ENCODE results near the gene RBM5. TPM values are rescaled to one million over a fixed set of nuclear protein-coding genes. Genes with fewer than 3 reads are reported as not detected.
A peak's percentile ranks its signal among the peaks of the same experiment; 100 is the strongest.
"Not testable (repeated sequence)": the region's sequence is repeated elsewhere in the genome, so short reads cannot be mapped to it uniquely, and the experiment has no call there.

The RBM5 gene
- total RNA-seq (2014; rRNA removed; shearing (Covaris generic)), result 18.0 and 37.1 TPM in 2 replicates

GRCh38 chr3:50088725-50089608 lies at the start of gene RBM5:
Gene RBM5 (plus strand): TSS chr3:50088919. CDS start chr3:50090435, 1,516 bp downstream.
- DNase-seq (ENCODE audit: low read depth), result peak; percentile 89

DNA sequence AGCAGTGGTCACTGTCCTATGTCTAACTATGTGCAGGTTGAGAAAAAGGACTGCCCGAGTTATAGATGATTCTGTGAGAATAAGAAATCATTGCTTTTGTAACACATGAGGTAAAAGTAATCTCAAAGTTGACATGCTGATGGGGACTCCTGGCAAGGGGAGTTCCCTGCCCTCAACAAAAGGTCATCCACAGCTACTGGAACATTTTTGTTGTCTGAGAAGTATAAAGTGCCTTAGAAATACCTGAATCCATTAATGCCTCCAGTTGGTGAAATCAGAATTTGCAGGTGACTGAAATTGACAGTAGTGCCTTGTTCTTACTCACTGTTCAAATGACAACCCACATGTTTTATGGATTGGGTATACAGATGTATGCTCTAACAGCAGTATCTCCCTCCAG lies 43.7 kb upstream of the RBM5 start:
- DNase-seq (ENCODE audit: low read depth), result no peak

DNA sequence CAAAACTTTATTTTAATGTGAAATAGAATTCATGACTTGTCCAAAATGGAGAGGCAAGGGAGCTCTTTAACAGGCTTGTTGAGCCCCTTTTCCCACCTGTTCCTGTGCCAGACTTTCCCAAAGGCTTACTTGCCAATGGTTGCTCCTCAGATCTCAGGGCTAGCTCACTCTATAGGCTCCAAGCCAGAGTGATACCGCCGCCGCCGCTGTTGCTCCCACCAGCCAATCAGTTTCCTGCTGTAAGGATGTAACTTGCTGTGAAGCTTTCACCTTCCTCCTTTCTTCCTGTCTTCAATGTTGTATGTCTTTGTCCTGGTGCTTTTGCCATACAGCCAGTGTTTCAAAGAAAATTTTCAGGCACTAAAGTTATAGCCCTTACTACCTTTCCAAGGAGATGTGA lies 41.3 kb upstream of the RBM5 start:
- DNase-seq (ENCODE audit: low read depth), result no peak

DNA sequence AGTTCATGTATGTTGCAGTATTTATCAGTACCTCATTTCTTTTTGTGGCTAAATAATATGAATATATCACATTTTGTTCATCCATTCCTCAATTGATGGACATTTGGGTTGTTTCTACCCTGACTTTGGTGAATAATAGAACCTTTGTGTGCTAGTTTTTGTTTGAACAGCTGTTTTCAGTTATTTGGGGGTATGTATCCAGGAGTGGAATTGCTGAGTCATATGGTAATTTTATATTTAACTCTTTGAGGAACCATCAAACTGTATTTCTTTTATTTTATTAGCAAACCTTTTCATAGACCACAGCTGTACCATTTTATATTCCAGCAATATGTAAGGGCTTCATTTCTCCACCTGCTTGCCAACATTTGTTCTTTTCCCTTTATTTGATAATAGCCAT lies 38.4 kb upstream of the RBM5 start:
- DNase-seq (ENCODE audit: low read depth), result peak; percentile 46

DNA sequence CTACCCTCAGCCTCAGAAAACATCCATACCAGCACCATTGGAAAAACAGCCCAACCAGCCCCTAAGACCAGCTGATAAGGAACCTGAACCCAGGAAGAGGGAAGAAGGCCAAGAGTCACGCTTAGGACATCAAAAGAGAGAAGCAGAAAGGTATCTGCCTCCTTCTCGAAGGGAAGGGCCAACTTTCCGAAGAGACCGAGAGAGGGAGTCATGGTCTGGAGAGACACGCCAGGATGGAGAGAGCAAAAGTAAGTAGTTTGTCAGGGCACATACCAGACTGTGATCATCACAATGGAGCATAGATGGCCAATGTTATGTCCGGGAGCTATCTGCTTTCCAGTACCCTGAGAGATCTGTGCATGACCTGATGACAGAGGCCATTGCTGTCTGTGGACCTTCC lies 31.0 kb upstream of the RBM5 start:
- no peak for DNase-seq (ENCODE audit: low read depth)

- DNase-seq (ENCODE audit: low read depth), result peak; percentile 71
These were observed 20.6 kb upstream of the RBM5 start for GRCh38 chr3:50068134-50068533.

DNA sequence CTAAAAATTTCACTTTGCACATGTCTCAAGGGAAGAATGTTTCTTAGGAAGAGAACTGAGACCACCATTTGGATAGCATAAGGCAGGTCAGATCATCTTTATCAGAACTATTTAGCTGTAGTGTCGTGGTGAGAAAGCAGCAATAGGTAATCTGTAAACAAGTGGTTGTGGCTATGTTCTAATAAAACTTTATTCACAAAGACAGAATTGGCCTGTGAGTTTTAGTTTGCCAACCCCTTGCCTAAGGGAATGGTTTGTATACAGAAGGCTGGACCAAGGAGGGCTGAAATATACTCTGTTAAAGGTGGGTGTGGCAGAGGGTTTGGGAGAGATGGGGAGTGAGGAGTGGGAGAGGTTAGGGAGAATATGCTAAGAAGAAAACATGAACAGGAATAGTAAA lies 10.6 kb upstream of the RBM5 start:
- no peak for DNase-seq (ENCODE audit: low read depth)

DNA sequence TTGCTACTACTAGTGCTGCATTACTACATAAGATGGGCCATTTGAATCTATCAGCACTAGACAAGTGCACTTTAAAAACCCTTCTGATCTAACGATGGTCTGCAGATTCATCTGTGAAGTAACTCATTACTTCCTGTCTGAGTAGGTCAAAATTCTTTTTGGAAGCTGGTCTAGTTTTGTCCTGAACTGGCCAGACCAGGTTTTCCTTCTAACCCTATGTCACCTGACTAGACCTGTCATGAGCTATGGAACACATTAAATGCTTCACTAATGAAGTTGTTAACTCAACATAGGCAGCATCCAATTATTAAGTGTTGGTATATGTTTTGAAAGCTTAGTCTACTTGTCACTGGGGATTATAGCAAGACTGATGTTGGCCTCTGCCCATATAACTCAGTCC lies 10.1 kb upstream of the RBM5 start:
- no peak for DNase-seq (ENCODE audit: low read depth)

DNA sequence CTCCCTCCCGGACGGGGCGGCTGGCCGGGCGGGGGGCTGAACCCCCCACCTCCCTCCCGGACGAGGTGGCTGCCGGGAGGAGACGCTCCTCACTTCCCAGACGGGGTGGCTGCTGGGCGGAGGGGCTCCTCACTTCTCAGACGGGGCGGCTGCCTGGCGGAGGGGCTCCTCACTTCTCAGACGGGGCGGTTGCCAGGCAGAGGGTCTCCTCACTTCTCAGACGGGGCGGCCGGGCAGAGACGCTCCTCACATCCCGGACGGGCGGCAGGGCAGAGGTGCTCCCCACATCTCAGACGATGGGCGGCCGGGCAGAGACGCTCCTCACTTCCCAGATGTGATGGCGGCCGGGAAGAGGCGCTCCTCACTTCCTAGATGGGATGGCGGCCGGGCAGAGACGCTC lies 3.8 kb upstream of the RBM5 start:
- DNase-seq (ENCODE audit: low read depth), result not testable (repeated sequence)

GRCh38 chr3:50089609-50089945 lies 858 bp downstream of the RBM5 start:
- DNase-seq (ENCODE audit: low read depth), result peak; percentile 28

GRCh38 chr3:50090984-50091383 lies 2.3 kb downstream of the RBM5 start:
- no peak for DNase-seq (ENCODE audit: low read depth)

DNA sequence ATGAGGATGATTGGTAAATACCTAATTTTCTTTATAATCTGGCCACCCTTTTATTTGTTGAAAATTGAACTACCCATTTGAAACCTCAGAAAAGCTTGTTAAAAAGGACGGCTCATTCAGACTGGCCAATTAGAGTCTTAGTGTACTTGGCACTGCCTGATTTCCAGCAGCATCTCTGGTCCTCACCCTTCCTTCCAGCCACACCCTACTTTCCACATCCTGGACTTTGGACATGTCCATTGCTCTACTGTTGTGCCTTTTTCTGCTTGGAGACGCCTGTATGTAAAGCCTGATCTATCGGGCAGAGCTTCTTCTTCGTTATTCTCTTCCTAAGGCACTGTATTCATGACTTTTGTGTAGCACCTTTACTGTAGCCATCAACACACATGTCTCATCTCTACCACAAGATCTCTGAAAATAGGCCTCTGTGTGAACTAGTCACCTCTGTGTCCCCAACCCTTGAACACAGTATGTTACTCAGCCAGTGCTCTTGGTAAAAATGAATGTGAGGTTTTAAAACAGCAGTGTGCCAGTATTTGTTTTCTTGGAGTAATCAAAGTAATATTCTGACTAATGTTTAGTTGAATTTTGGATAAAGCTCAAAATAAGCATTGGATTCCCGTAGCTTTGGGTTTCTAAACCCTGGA lies 6.8 kb downstream of the RBM5 start:
- DNase-seq (ENCODE audit: low read depth), result no peak

DNA sequence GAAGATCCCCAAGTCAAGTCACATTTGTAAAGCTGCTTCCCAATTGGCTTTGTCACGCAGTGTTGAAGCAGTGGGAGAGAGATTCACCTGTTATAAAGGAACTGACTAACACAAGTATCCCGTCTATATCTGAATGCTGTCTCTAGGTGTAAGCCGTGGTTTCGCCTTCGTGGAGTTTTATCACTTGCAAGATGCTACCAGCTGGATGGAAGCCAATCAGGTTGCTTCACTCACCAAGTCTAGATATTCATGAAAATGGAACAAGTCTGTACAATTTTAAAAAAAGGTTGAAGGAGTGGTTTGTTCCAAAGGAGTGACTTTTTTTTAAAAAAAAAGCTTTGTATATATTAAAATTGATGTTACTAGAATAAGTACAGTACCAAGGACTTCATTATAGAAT lies 11.7 kb downstream of the RBM5 start:
- DNase-seq (ENCODE audit: low read depth), result no peak

- no peak for DNase-seq (ENCODE audit: low read depth)
These were observed 12.5 kb downstream of the RBM5 start for GRCh38 chr3:50100956-50101845.

DNA sequence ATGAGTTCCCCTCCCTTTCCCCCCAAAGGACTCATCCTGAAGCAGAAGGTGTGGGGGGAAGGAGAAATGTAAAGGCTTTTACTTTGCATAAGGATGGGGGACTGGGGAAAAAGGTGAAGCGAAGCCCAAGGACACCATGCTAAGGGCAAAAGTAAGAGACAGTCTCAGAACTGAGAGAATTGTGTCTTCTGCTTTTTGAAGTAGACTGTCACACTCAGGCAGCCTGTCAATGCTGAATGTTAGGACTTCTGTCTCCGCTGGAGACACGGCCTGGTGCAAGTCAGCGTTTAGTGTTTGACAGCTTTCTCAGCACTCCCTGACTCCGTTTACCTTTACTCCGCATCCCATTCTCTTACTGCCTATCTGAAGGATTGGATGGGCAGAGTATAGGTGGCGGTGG lies 13.8 kb downstream of the RBM5 start:
- no peak for DNase-seq (ENCODE audit: low read depth)

- DNase-seq (ENCODE audit: low read depth), result no peak
These were observed 23.0 kb downstream of the RBM5 start for GRCh38 chr3:50111757-50112156.

GRCh38 chr3:50112462-50112861 lies 23.7 kb downstream of the RBM5 start:
- DNase-seq (ENCODE audit: low read depth), result peak; percentile 32

DNA sequence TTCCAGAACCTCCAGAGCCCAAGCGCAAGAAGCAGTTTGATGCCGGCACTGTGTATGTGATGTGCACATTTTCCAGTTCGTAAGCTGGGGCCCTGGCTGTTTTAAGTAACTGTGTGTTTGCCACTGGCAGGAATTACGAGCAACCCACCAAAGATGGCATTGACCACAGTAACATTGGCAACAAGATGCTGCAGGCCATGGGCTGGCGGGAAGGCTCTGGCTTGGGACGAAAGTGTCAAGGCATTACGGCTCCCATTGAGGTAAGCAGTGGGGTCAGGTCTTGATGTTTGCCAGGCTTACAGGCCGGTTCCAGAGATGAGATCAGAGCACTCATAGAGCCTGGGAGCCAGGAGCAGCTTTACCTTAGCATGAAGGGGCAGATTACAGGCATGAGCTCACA lies 28.4 kb downstream of the RBM5 start:
- DNase-seq (ENCODE audit: low read depth), result no peak

DNA sequence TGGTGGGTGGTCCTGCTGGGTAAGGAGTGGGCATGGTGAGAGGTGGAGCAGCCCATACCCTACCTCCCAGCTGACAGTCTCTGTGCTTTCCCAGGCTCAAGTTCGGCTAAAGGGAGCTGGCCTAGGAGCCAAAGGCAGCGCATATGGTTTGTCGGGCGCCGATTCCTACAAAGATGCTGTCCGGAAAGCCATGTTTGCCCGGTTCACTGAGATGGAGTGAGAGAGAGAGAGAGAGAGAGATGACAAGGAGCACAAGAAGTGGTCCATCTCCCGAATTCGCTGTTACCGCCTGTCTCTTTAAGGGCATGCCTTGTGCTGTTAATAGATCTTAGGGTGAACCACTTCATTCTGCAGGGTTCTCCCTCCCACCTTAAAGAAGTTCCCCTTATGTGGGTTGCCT lies 29.5 kb downstream of the RBM5 start:
- DNase-seq (ENCODE audit: low read depth), result no peak

DNA sequence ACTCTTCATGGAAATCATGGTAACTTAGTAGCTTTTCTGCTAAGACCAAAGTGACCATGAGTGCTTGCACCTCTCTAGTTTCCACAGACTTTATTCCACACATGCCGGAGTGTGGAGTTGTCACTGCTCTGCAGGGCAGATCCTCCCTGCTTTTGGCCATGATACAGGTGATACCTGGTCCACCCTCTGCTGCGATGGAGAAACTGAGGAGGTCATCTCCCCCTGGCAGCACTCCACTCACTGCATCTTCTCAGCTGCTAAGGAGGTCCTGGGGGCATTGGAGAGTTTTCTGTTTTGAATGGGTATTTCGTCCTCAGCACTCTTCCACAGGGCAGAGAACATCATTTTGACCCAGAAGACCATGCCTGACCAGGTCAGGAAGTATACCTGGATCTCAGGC lies 31.1 kb downstream of the RBM5 start:
- no peak for DNase-seq (ENCODE audit: low read depth)

DNA sequence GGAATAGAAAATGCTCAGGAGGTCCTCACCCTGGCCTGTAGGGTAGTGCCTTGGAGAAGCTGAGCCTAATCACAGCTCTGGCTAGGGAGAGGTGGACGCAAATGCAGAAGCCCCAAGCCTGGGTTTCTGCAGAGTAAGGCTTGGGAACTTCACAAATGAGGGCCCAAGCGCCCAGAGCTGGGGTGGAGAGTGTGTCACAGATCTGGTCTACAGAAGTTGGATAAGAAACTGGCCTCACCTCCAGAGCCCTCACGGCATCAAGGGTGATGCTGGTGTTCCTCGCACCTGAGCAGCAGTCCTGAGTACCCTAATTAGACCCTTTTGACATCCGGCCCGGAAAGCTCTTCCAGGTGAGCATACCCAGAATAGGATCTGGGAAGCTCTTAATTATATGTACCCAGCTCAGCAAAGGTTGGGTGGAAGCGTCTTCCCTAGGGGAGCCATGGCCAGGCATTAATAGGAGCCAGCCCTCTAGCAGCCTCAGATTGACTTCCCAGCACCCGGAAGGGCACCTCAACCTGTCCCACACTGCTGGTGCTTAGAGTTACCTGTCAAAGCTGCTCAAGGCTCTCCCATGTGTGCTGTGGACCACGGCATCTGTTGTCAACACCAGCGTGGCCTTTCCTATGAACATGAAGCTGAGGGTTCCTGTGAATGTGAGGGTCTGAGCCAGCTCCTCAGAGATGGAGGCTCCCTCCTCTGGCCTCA lies 31.8 kb downstream of the RBM5 start:
- no peak for DNase-seq (ENCODE audit: low read depth)
